Endothelial cell of umbilical vein (primary cell): ENCODE measurements around the gene SYTL2. TPM values are rescaled to one million over a fixed set of nuclear protein-coding genes. Genes with fewer than 3 reads are reported as not detected.

Experiments
- BruUV-seq: library from RNA; stranded (reverse); fragments of 400-500 nt; replicated peaks from 2 replicates; lab custom pipeline; 2021; lab: Mats Ljungman, UMichigan
- CTCF ChIA-PET: fragments of 300-600, 350-600 bp; sonication (Branson Sonifier 250); formaldehyde crosslinking; loops from one replicate; lab custom pipeline; 2021; ENCODE audit warnings: antibody characterized with exemption, inconsistent platforms; lab: Charles Lee
- POLR2A ChIA-PET: fragments of 300-600, 350-600 bp; sonication (Branson Sonifier 250); formaldehyde crosslinking; loops from one replicate; lab custom pipeline; 2021; ENCODE audit warnings: antibody characterized with exemption, inconsistent platforms; lab: Charles Lee
- DNase-seq: peaks from one replicate; pipeline ENCODE4 v3.0.0-alpha.2; 2011; ENCODE audit warnings: low read depth, low spot score
- FAIRE-seq: peaks from 2 replicates; lab custom pipeline; 2011; peaks lifted over from hg19 to GRCh38; lab: Jason Lieb, UNC
- H2AFZ ChIP-seq: 2 replicates; pipeline ENCODE4 v1.6.0; 2012; ENCODE audit warnings: low read depth, low read length, control low read depth, inconsistent platforms
- H3K27ac ChIP-seq: 2 replicates; pipeline ENCODE4 v1.5.1; 2011; ENCODE audit warnings: low read depth, mild to moderate bottlenecking, control low read depth, low read length, moderate library complexity; ENCODE audit not compliant: insufficient read depth
- H3K27me3 ChIP-seq, 2 experiments: 2 replicates each; pipeline versions ENCODE4 v1.6.0 to v1.6.1; 2011; ENCODE audit warnings: low read length in 2 of 2, mixed read lengths in 1 of 2; ENCODE audit not compliant: control insufficient read depth in 2 of 2, insufficient read depth in 2 of 2
- H3K36me3 ChIP-seq, 2 experiments: 2 replicates in 1 of 2; 3 replicates in 1 of 2; pipeline ENCODE4 v1.5.1; 2011; ENCODE audit warnings: low read length in 2 of 2, mild to moderate bottlenecking in 1 of 2, moderate library complexity in 1 of 2; ENCODE audit not compliant: control insufficient read depth in 2 of 2, insufficient read depth in 2 of 2; ENCODE audit errors: extremely low read depth in 1 of 2
- H3K4me1 ChIP-seq: 3 replicates; pipeline ENCODE4 v1.5.1; 2011; ENCODE audit warnings: mild to moderate bottlenecking, low read length; ENCODE audit not compliant: control insufficient read depth, insufficient read depth; ENCODE audit errors: extremely low read depth
- H3K4me2 ChIP-seq: 2 replicates; pipeline ENCODE4 v1.6.1; 2011; ENCODE audit warnings: low read length, control low read depth, mixed read lengths; ENCODE audit not compliant: insufficient read depth
- H3K4me3 ChIP-seq, 3 experiments: fragments of 200-600 bp in 1 of 3; sonication (generic), shearing (Covaris generic) in 1 of 3; replicated peaks in 1 of 3; 2 replicates each; pipeline ENCODE4 v1.5.1; 2011 to 2016; ENCODE audit warnings: control low read depth in 3 of 3, low read length in 3 of 3, mild to moderate bottlenecking in 2 of 3, inconsistent platforms in 1 of 3, low read depth in 1 of 3, moderate library complexity in 1 of 3; ENCODE audit not compliant: insufficient read depth in 1 of 3
- H3K79me2 ChIP-seq: 2 replicates; pipeline ENCODE4 v1.6.0; 2012; ENCODE audit warnings: low read length, inconsistent platforms; ENCODE audit not compliant: control insufficient read depth, insufficient read depth
- H3K9ac ChIP-seq: replicated peaks from 2 replicates; pipeline ENCODE3; 2011; ENCODE audit warnings: low read length, control low read depth; ENCODE audit not compliant: insufficient read depth; ENCODE audit errors: extremely low read depth
- H3K9me1 ChIP-seq: replicated peaks from 3 replicates; pipeline ENCODE4 v1.6.0; 2011; ENCODE audit warnings: mild to moderate bottlenecking, low read length; ENCODE audit not compliant: control insufficient read depth, insufficient read depth; ENCODE audit errors: extremely low read depth
- H3K9me3 ChIP-seq: replicated peaks from 2 replicates; pipeline ENCODE4 v1.5.1; 2012; ENCODE audit warnings: low read length, inconsistent platforms; ENCODE audit not compliant: control insufficient read depth, insufficient read depth
- H4K20me1 ChIP-seq: replicated peaks from 2 replicates; pipeline ENCODE3; 2011; ENCODE audit warnings: mild to moderate bottlenecking, low read length; ENCODE audit not compliant: control insufficient read depth, insufficient read depth; ENCODE audit errors: extremely low read depth
- CTCF ChIP-seq, 2 donors: IDR thresholded peaks; 1 replicate in 1 of 2; 2 replicates in 1 of 2; pipeline ENCODE4 v1.5.1; 2011; ENCODE audit warnings: low read length in 2 of 2, mild to moderate bottlenecking in 2 of 2, moderate library complexity in 2 of 2, control low read depth in 1 of 2, inconsistent platforms in 1 of 2, low read depth in 1 of 2; ENCODE audit not compliant: insufficient read depth in 1 of 2; ENCODE audit errors: extremely low read depth in 1 of 2
- EZH2 ChIP-seq: IDR thresholded peaks from 2 replicates; pipeline ENCODE4 v1.6.1; 2012; ENCODE audit warnings: borderline replicate concordance, low read depth, mild to moderate bottlenecking, moderate library complexity, low read length, inconsistent platforms; ENCODE audit not compliant: severe bottlenecking
- FOS ChIP-seq: IDR thresholded peaks from 2 replicates; pipeline ENCODE4 v1.6.1; 2011; ENCODE audit warnings: mild to moderate bottlenecking, low read length, moderate library complexity, borderline replicate concordance; ENCODE audit not compliant: insufficient read depth
- GATA2 ChIP-seq: IDR thresholded peaks from 2 replicates; pipeline ENCODE4 v1.7.0; 2011; ENCODE audit warnings: low read depth, mild to moderate bottlenecking, moderate library complexity, mixed read lengths, low read length; ENCODE audit not compliant: insufficient read length, insufficient read depth
- JUN ChIP-seq: IDR thresholded peaks from 2 replicates; pipeline ENCODE4 v1.6.1; 2011; ENCODE audit warnings: borderline replicate concordance, low read depth; ENCODE audit not compliant: insufficient read length, insufficient read depth
- MYC ChIP-seq: IDR thresholded peaks from one replicate; pipeline ENCODE4 v1.6.1; 2011; ENCODE audit warnings: mild to moderate bottlenecking, low read depth, low read length
- POLR2A ChIP-seq: IDR thresholded peaks from 2 replicates; pipeline ENCODE4 v1.6.1; 2012; ENCODE audit warnings: low read depth, mild to moderate bottlenecking, control low read depth, low read length
- POLR2AphosphoS5 ChIP-seq: IDR thresholded peaks from 2 replicates; pipeline ENCODE4 v1.6.1; 2012; ENCODE audit warnings: low read depth, mild to moderate bottlenecking, control low read depth, low read length, moderate library complexity; ENCODE audit not compliant: insufficient read depth
- dilution Hi-C: fragments of 300-500 bp; cut with MboI; formaldehyde crosslinking; loops from one replicate; pipeline ENCODE4 v1.15.0; 2019; ENCODE audit warnings: low sequenced_read_pairs; ENCODE audit not compliant: extremely low pct_ligation_motif_present
- intact Hi-C: fragments of 100-400 bp; cut with micrococcal nuclease; formaldehyde crosslinking; loops from one replicate; pipeline ENCODE4 v1.10.0; 2022
- polyA plus RNA-seq, 4 experiments: library from polyadenylated mRNA; depleted of rRNA in 3 of 4; stranded (reverse) in 3 of 4; unstranded in 1 of 4; fragments of >200 nt; gene quantifications; 2 replicates each; pipeline versions ENCODE4 v1.2.1 to v1.2.3, GENCODE V29; 2011 to 2012; ENCODE audit warnings: missing spikeins in 1 of 4
- total RNA-seq: library from RNA; stranded (reverse); gene quantifications from 2 replicates; pipeline ENCODE4 v1.2.3, GENCODE V29; 2021
- TF ChIP-seq, protein P1 (sequence below): IDR thresholded peaks from 2 replicates; pipeline ENCODE4 v1.6.1; 2011; ENCODE audit not compliant: insufficient read depth, insufficient read length

The SYTL2 gene
- total and polyA plus RNA-seq, 2 donors (not counting 3 experiments of a cell fraction or from before 2014, with no cell fraction given), result 1.4 to 2.4 TPM

DNA sequence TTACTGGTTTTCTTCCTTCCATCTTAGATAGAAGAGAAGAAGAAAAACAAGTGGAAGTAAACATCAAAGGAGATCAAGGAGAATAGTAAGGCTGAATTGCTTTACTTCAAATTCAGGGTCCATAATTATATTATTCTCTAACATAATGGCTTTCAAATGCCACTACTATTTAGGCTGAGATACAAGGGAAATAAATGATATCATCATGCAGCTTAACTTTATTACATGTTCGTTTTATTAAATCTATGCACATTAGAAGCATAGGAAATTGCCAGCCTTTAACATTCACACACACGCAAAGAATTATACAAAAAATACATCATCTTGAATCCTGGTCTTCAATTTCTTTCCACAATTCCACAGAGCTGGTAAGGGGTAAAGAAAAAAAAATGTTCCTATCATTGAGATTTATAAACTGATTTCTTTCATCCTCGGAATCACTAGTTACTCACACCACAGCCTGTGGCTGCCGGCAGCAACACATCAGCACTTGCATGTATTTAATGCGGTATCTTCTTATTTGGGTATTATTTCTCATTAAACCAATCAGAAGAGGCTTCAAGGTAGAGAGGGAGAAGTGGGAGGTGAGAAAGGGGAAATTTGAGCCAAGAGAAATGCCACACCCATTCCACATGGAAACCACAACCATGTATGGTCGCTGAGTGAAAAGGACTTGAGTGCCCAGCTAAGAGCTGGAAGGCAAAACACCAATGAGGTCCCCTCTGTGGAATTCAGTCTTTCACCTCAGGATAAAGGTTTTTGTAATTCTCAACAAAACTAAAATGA is 26.3 kb downstream of the SYTL2 start:
- H3K27ac ChIP-seq, result no peak overlapping the region
- no peaks in the 10 kb centered on the region for H3K9me3 ChIP-seq
- FAIRE-seq, result no peak
- no peaks in the 10 kb centered on the region for H4K20me1 ChIP-seq
- no peak overlapping the region for H3K9ac ChIP-seq
- intact Hi-C loops, result no loop called here
- H2AFZ ChIP-seq, result no peak overlapping the region
- POLR2A ChIA-PET, result no interaction called here
- no peaks in the 10 kb centered on the region for H3K36me3 ChIP-seq
- H3K27me3 ChIP-seq, result peaks cover 8 to 14% of the 10 kb centered on the region in 2 experiments
- CTCF ChIA-PET, result interaction anchor here (0.9 to 1.1 kb wide), 2 partner anchors 11 to 90 kb away, joined by 3 read pairs; no protein-coding TSS in a partner anchor
- no peaks in the 10 kb centered on the region for H3K79me2 ChIP-seq
- TF ChIP-seq POLR2AphosphoS5 (no peak), MYC (no peak), EZH2 (no peak), CTCF (IDR thresholded peaks at IDR 0.05; ENCODE audit: extremely low read depth in 1 of 2, insufficient read depth in 1 of 2, low read depth in 1 of 2, low read length in 2 of 2) (no peak), GATA2 (no peak), JUN (no peak), POLR2A (no peak), FOS (no peak)
- TF ChIP-seq, protein P1, sequence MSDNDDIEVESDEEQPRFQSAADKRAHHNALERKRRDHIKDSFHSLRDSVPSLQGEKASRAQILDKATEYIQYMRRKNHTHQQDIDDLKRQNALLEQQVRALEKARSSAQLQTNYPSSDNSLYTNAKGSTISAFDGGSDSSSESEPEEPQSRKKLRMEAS, result no peak
- no peak for DNase-seq
- dilution Hi-C loops, result no loop called here
- no peak overlapping the region for H3K4me3 ChIP-seq
- no peaks in the 10 kb centered on the region for H3K9me1 ChIP-seq
- H3K4me2 ChIP-seq, result no peak overlapping the region
- BruUV-seq, result no TSS peak
- no peaks in the 10 kb centered on the region for H3K4me1 ChIP-seq
